Loucy (cell line): ENCODE data around the gene PAFAH1B2.

ENCODE experiments used
- CTCF ChIP-seq: fragments of 200-600 bp; sonication (generic); conservative IDR thresholded peaks from 2 replicates; pipeline ENCODE4 v1.5.1; 2014; ENCODE audit warnings: mild to moderate bottlenecking, antibody characterized with exemption, low read length
- EZH2phosphoT487 ChIP-seq: fragments of 200-600 bp; IDR thresholded peaks from 2 replicates; pipeline ENCODE4 v1.6.1; 2018; ENCODE audit warnings: antibody characterized with exemption, mild to moderate bottlenecking, moderate library complexity, borderline replicate concordance

GRCh38 chr11:117212697-117213355, 68.7 kb downstream of the PAFAH1B2 start:
- TF ChIP-seq CTCF (no peak), EZH2phosphoT487 (no peak)
